Activated CD4-positive, alpha-beta memory T cell treated with anti-CD3 and anti-CD28 coated beads for 36 hours (primary cell): ENCODE results near the gene MRPS23. TPM values are rescaled to one million over a fixed set of nuclear protein-coding genes. Genes with fewer than 3 reads are reported as not detected.
A peak's percentile ranks its signal among the peaks of the same experiment; 100 is the strongest.

ENCODE experiments used
- CTCF ChIA-PET: fragments of 350-600 bp; sonication (Branson Sonifier 250); formaldehyde crosslinking; loops from one replicate; lab custom pipeline; 2021; ENCODE audit warnings: antibody characterized with exemption, inconsistent platforms; lab: Charles Lee
- POLR2A ChIA-PET: fragments of 350-600 bp; sonication (Branson Sonifier 250); formaldehyde crosslinking; loops from one replicate; lab custom pipeline; 2021; ENCODE audit warnings: antibody characterized with exemption; lab: Charles Lee
- DNase-seq: peaks from one replicate; pipeline ENCODE4 v3.0.0-alpha.2; 2020
- H3K27ac Mint-ChIP-seq: one replicate; pipeline ENCODE4 v1.8.0; 2021; ENCODE audit warnings: mixed read lengths
- H3K27me3 Mint-ChIP-seq: one replicate; pipeline ENCODE4 v1.8.0; 2021; ENCODE audit warnings: mixed read lengths
- H3K36me3 Mint-ChIP-seq: one replicate; pipeline ENCODE4 v1.8.0; 2021; ENCODE audit warnings: mixed read lengths
- H3K4me1 Mint-ChIP-seq: one replicate; pipeline ENCODE4 v1.8.0; 2021; ENCODE audit warnings: low read depth, mixed read lengths
- H3K4me3 Mint-ChIP-seq: one replicate; pipeline ENCODE4 v1.8.0; 2021; ENCODE audit warnings: mild to moderate bottlenecking, mixed read lengths
- H3K9me3 Mint-ChIP-seq: one replicate; pipeline ENCODE4 v1.8.0; 2021; ENCODE audit warnings: mixed read lengths
- intact Hi-C: fragments of 100-400 bp; cut with micrococcal nuclease; formaldehyde crosslinking; loops from one replicate; pipeline ENCODE4 v1.15.1; 2023
- total RNA-seq, 2 experiments: library from RNA; stranded (reverse); gene quantifications; one replicate each; pipeline ENCODE4 v1.2.3, GENCODE V29; 2021

The MRPS23 gene
- total RNA-seq, 2 experiments from 2014 or later, result 58.2 to 64.1 TPM

DNA sequence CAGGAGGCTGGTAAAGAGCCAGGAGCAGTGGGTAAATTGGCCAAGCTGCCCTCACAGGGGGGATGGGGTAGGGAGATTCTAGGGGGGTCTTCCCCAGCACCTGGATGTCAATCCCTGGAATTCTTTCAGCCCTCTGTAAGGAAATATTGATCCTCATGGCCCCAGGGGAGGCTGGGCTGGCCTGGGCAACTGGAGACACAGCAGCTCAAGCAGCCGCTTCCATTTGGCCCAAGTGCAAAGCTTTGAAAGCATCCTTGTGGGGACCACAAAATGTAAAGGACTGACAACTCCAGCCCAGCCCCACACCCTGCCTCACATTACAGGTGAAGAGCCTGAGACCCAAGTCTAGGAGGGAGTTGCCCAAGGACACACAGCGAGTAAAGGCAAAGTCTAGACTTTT lies 39.4 kb upstream of the MRPS23 start:
- Mint-ChIP-seq H3K4me3 (no peak overlapping the region), H3K36me3 (no peaks in the 10 kb centered on the region), H3K27me3 (peaks cover 6% of the 10 kb centered on the region), H3K9me3 (no peaks in the 10 kb centered on the region), H3K27ac (no peak overlapping the region), H3K4me1 (no peaks in the 10 kb centered on the region)
- CTCF ChIA-PET, result interaction anchor here (1.2 to 1.8 kb wide), 3 partner anchors 10 to 107 kb away, joined by 3 to 4 read pairs (median 3); no protein-coding TSS in a partner anchor
- DNase-seq, result no peak
- intact Hi-C loops, result no loop called here
- POLR2A ChIA-PET, result no interaction called here

DNA sequence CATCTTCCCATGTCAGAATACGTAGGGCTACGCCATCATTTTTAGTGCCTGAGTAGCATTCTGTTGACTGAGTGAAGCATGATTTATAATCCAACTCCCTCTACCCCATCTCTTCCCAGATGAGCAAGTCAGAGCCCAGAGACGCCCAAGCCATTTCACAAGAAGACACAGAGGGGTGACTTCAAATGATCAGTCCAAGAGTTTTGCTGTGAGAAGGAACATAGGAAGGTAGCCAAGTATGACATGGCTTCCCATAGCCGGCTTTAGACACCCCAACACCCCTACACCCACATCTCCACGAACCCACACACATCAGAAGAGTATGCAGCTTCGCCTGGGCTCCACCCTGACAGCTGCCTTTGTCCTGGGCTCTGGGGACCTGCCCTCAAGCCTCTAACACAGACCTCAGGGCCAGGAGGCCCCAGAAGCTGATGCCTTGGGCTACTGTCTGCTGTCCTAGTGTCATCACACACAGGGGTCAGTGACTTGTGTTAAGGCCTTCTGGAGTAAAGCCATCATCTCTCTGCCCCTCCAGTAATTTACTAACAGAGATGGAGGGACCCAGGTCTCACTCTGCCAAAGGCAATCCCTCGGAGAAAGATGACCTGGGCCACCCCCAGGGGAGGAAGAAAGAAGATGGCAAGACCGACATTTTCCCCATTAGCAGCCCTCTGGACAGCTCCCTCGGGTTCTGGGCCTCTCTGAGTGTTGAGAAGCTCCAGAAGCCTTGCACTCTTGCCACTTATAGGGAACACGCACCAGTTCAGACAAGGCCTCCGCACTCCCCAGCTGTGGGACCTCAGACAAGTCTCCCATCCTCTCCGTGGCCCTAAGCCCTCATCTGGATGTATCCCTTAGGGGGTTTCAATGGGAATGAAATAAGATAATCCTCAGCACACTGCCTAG lies 38.7 kb upstream of the MRPS23 start:
- H3K27ac Mint-ChIP-seq, result no peak overlapping the region
- no peak for DNase-seq
- no peak overlapping the region for H3K4me3 Mint-ChIP-seq
- H3K9me3 Mint-ChIP-seq, result no peaks in the 10 kb centered on the region
- H3K36me3 Mint-ChIP-seq, result no peaks in the 10 kb centered on the region
- peaks cover 6% of the 10 kb centered on the region for H3K27me3 Mint-ChIP-seq
- ChIA-PET POLR2A (no interaction called here), CTCF (interaction anchor here (1.5 kb wide), 1 partner anchor 28 kb away, joined by 3 read pairs; no protein-coding TSS in a partner anchor)
- intact Hi-C loops, result no loop called here
- no peaks in the 10 kb centered on the region for H3K4me1 Mint-ChIP-seq

GRCh38 chr17:57887161-57887560 lies 37.3 kb upstream of the MRPS23 start:
- ChIA-PET CTCF (interaction anchor here (0.6 to 0.7 kb wide), 2 partner anchors 9 to 100 kb away, joined by 3 read pairs; no protein-coding TSS in a partner anchor), POLR2A (no interaction called here)
- no peak for DNase-seq
- no peaks in the 10 kb centered on the region for H3K4me1 Mint-ChIP-seq
- no peak overlapping the region for H3K27ac Mint-ChIP-seq
- H3K9me3 Mint-ChIP-seq, result peaks cover 4% of the 10 kb centered on the region
- intact Hi-C loops, result no loop called here
- H3K4me3 Mint-ChIP-seq, result no peak overlapping the region
- peaks cover 8% of the 10 kb centered on the region for H3K27me3 Mint-ChIP-seq
- H3K36me3 Mint-ChIP-seq, result no peaks in the 10 kb centered on the region

DNA sequence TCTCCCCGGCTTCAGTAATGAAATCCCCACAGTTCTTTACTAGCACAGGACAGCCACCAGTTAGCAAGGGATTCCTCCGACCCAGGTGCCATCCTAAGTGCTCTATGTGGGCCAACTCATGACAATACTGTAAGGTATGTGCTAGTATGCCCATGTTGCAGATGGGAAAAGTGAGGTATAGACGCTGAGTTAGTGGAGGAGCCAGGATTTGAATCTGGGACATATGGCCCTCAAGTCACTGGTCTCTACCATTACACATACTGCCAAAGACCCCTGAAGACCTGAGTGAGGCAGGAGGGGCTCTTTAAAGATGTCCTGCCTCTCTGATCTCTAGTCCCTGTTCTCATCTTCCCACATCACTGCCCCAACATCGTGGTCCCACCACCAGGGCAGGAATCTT lies 36.2 kb upstream of the MRPS23 start:
- POLR2A ChIA-PET, result no interaction called here
- Mint-ChIP-seq H3K36me3 (no peaks in the 10 kb centered on the region), H3K27me3 (peaks cover 5% of the 10 kb centered on the region), H3K27ac (no peak overlapping the region), H3K4me1 (no peaks in the 10 kb centered on the region), H3K4me3 (no peak overlapping the region), H3K9me3 (peaks cover 4% of the 10 kb centered on the region)
- intact Hi-C loops, result no loop called here
- CTCF ChIA-PET, result interaction anchor here (1.0 kb wide), 1 partner anchor 227 kb away, joined by 4 read pairs; no protein-coding TSS in a partner anchor
- no peak for DNase-seq

DNA sequence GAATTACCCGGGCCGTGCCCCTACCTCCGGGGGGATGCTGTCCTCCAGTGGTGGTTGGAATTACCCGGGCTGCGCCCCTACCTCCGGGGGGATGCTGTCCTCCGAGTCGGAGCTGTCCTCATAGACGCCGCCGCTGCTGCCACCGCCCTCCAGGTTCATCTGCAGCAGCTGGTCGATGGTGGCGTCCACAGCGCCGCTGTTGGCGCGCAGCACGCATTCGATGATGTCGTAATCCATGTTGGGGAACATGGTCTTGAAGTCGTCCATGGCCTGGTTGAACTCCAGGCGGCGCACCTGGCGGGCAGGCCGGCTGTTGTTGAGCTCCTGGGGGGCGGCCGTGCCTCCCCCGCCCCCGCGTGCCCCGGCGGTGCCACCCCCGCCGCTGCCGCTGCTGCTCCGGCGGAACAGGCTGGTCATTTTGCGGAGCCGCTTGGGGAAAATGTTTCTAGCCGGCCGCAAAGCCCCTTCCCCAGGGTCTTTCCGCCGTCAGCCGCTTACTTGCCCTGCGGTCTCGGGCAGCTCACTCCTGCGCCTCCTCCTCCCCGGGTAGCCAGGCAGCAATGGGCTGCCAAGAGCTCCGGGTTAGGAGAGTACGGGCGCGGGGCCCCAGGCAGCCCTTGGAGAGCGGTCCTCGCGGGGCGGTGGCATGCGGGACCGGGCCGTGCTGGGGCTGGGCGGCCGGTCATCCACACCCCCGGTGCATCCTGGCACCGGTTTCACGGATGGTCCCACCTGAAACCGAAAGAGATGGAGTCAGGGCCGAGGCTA lies 35.5 kb upstream of the MRPS23 start:
- Mint-ChIP-seq H3K9me3 (peaks cover 4% of the 10 kb centered on the region), H3K36me3 (no peaks in the 10 kb centered on the region), H3K4me1 (peaks cover 6% of the 10 kb centered on the region), H3K27ac (no peak overlapping the region), H3K27me3 (peaks cover 5% of the 10 kb centered on the region), H3K4me3 (no peak overlapping the region)
- CTCF ChIA-PET, result interaction anchor here (0.9 to 1.0 kb wide), 2 partner anchors 25 to 227 kb away, joined by 3 to 4 read pairs; no protein-coding TSS in a partner anchor
- POLR2A ChIA-PET, result no interaction called here
- DNase-seq, result no peak
- intact Hi-C loops, result no loop called here

DNA sequence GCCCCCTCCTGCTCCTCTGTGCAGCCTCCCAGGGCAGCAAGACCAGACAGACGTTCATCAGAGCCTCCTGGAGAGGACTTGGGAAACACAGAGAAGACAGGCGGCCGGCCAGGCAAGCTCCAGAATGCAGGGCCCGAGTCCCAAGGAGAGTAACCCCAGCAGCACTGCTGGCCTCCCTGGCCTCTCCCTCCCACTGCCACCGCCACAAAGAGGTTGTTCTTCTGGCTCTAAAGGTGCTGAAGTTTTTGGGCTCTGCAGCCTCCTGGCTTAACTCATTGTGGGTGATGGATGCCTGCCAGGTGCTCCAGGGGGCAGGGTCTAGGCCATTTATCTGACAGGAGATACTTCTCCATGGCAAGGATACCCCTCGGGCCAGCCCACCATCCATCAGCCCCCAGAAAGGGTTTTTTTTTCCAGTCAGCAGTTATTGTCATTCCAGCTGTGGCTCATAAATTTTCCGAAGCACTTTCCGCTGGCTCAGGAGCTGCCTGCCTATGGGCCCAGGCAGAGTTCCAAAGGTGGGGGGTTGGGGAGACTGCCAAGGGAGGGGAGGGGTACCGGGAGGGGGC lies 32.0 kb upstream of the MRPS23 start:
- H3K4me3 Mint-ChIP-seq, result no peak overlapping the region
- H3K36me3 Mint-ChIP-seq, result no peaks in the 10 kb centered on the region
- H3K27me3 Mint-ChIP-seq, result peaks cover 8% of the 10 kb centered on the region
- H3K4me1 Mint-ChIP-seq, result peaks cover 30% of the 10 kb centered on the region
- ChIA-PET POLR2A (no interaction called here), CTCF (interaction anchor here (1.0 kb wide), 1 partner anchor 13 kb away, joined by 3 read pairs; no protein-coding TSS in a partner anchor)
- H3K27ac Mint-ChIP-seq, result no peak overlapping the region
- H3K9me3 Mint-ChIP-seq, result peaks cover 4% of the 10 kb centered on the region
- no peak for DNase-seq
- intact Hi-C loops, result no loop called here

DNA sequence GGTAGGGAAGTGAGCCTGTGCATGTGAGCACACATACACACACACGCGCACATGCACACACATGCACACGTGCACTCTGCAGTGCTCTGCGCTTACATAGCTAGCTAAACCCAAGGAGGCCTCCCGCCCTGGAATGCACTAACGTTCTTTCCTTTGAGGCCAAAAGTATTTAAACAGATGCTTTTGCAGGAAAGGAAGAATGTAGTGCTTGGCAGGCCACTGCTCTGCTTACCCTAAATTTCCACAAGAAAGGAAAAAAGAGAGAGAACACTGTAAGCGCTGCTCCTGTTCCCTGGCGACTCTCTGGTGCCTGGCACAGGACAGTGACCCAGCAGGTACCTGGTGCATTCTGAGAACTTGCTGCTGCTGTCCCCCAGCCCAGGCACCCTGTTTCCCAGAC lies 31.3 kb upstream of the MRPS23 start:
- DNase-seq, result no peak
- Mint-ChIP-seq H3K4me3 (no peak overlapping the region), H3K27ac (no peak overlapping the region), H3K36me3 (no peaks in the 10 kb centered on the region), H3K27me3 (peaks cover 8% of the 10 kb centered on the region), H3K9me3 (peaks cover 4% of the 10 kb centered on the region), H3K4me1 (peaks cover 30% of the 10 kb centered on the region)
- intact Hi-C loops, result no loop called here
- CTCF ChIA-PET, result no interaction called here
- POLR2A ChIA-PET, result no interaction called here

GRCh38 chr17:57880086-57880456 lies 30.2 kb upstream of the MRPS23 start:
- H3K27me3 Mint-ChIP-seq, result peaks cover 13% of the 10 kb centered on the region
- H3K4me1 Mint-ChIP-seq, result peaks cover 30% of the 10 kb centered on the region
- no peaks in the 10 kb centered on the region for H3K36me3 Mint-ChIP-seq
- DNase-seq, result peak; percentile 57
- no peak overlapping the region for H3K4me3 Mint-ChIP-seq
- H3K27ac Mint-ChIP-seq, result peak overlapping the region; percentile 35
- POLR2A ChIA-PET, result interaction anchor here (1.3 kb wide), 1 partner anchor 107 kb away, joined by 4 read pairs; no protein-coding TSS in a partner anchor
- CTCF ChIA-PET, result interaction anchor here (0.6 to 3.1 kb wide), 6 partner anchors 13 to 293 kb away, joined by 3 to 18 read pairs (median 3); no protein-coding TSS in a partner anchor
- H3K9me3 Mint-ChIP-seq, result peaks cover 4% of the 10 kb centered on the region
- intact Hi-C loops, result no loop called here

GRCh38 chr17:57879437-57880085 lies 29.7 kb upstream of the MRPS23 start:
- peak; percentile 21 for DNase-seq
- peak overlapping the region; percentile 35 for H3K27ac Mint-ChIP-seq
- peaks cover 31% of the 10 kb centered on the region for H3K4me1 Mint-ChIP-seq
- peaks cover 4% of the 10 kb centered on the region for H3K9me3 Mint-ChIP-seq
- H3K27me3 Mint-ChIP-seq, result peaks cover 12% of the 10 kb centered on the region
- ChIA-PET CTCF (interaction anchor here (0.6 to 3.1 kb wide), 8 partner anchors 13 to 293 kb away, joined by 3 to 18 read pairs (median 3); no protein-coding TSS in a partner anchor), POLR2A (interaction anchor here (1.3 kb wide), 1 partner anchor 107 kb away, joined by 4 read pairs; no protein-coding TSS in a partner anchor)
- no peak overlapping the region for H3K4me3 Mint-ChIP-seq
- H3K36me3 Mint-ChIP-seq, result no peaks in the 10 kb centered on the region
- intact Hi-C loops, result loop anchor here (2.0 kb wide), 1 partner anchor 29 kb away; the partner anchor contains the start of gene MRPS23

DNA sequence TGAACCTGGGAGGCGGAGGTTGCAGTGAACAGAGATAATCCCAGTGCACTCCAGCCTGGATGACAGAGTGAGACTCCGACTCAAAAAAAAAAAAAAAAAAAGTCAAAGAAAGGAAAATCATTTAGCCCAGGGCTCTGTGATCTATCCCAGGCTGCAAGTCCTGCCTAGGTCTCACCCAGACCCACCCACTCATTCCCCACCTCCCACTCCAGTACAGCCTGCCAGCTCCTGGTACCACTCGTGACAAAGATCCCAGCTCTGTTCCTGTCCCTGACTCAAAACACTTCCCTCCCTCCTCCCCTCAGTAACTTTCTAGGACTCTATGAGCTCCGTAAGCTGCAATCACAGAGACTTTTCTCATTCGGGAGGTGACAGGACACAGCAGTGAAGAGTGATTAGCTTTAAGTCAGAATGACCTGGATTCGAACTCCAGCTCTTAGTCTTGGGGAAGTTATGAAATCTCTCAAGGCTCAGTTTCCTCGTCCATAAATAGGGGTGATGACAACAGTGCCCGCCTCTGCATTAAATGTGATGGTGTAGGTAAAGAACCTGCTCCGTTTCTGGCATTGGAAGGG lies 28.0 kb upstream of the MRPS23 start:
- DNase-seq, result peak; percentile 44
- ChIA-PET CTCF (interaction anchor here (0.5 to 3.1 kb wide), 3 partner anchors 9 to 18 kb away, joined by 3 to 18 read pairs (median 15); no protein-coding TSS in a partner anchor), POLR2A (interaction anchor here (1.7 kb wide), 1 partner anchor 17 kb away, joined by 5 read pairs; no protein-coding TSS in a partner anchor)
- Mint-ChIP-seq H3K9me3 (peaks cover 4% of the 10 kb centered on the region), H3K4me1 (peaks cover 37% of the 10 kb centered on the region), H3K36me3 (no peaks in the 10 kb centered on the region), H3K4me3 (no peak overlapping the region), H3K27ac (no peak overlapping the region), H3K27me3 (peaks cover 21% of the 10 kb centered on the region)
- intact Hi-C loops, result loop anchor here (2.0 kb wide), 1 partner anchor 27 kb away; the partner anchor contains the start of gene MRPS23

GRCh38 chr17:57876866-57877237 lies 27.0 kb upstream of the MRPS23 start:
- DNase-seq, result no peak
- Mint-ChIP-seq H3K27me3 (peaks cover 25% of the 10 kb centered on the region), H3K36me3 (no peaks in the 10 kb centered on the region), H3K27ac (no peak overlapping the region), H3K4me3 (no peak overlapping the region), H3K9me3 (no peaks in the 10 kb centered on the region), H3K4me1 (peaks cover 37% of the 10 kb centered on the region)
- intact Hi-C loops, result no loop called here
- CTCF ChIA-PET, result interaction anchor here (1.0 kb wide), 1 partner anchor 122 kb away, joined by 3 read pairs; no protein-coding TSS in a partner anchor
- POLR2A ChIA-PET, result no interaction called here
